SJCRH30 (cell line): ENCODE results near the gene LIMS2. TPM values are rescaled to one million over a fixed set of nuclear protein-coding genes. Genes with fewer than 3 reads are reported as not detected.

Experiments used
- DNase-seq, 2 experiments: peaks; one replicate each; pipeline ENCODE4 v3.0.0-alpha.2; 2015 to 2020
- H3K27ac ChIP-seq: fragments of 250-450 bp; sonication (Bioruptor Pico); 2 replicates; pipeline ENCODE4 v1.5.1; 2020; ENCODE audit warnings: mild to moderate bottlenecking, moderate library complexity
- H3K27me3 ChIP-seq: fragments of 250-450 bp; sonication (Bioruptor Pico); 2 replicates; pipeline ENCODE4 v1.5.1; 2020; ENCODE audit warnings: mild to moderate bottlenecking, moderate library complexity
- H3K36me3 ChIP-seq: fragments of 250-450 bp; sonication (Bioruptor Pico); 2 replicates; pipeline ENCODE4 v1.5.1; 2020; ENCODE audit warnings: mild to moderate bottlenecking, moderate library complexity
- H3K4me1 ChIP-seq: fragments of 250-450 bp; sonication (Bioruptor Pico); 2 replicates; pipeline ENCODE4 v1.5.1; 2020; ENCODE audit warnings: mild to moderate bottlenecking, moderate library complexity
- H3K4me3 ChIP-seq: fragments of 250-450 bp; sonication (Bioruptor Pico); 2 replicates; pipeline ENCODE4 v1.5.1; 2020; ENCODE audit warnings: mild to moderate bottlenecking, moderate library complexity
- H3K9me3 ChIP-seq: fragments of 250-450 bp; sonication (Bioruptor Pico); replicated peaks from 2 replicates; pipeline ENCODE4 v1.5.1; 2020; ENCODE audit warnings: mild to moderate bottlenecking, moderate library complexity
- total RNA-seq: library from RNA; depleted of rRNA; stranded (reverse); fragments of >200 nt; shearing (Covaris generic); gene quantifications from 2 replicates; pipeline ENCODE4 v1.2.3, GENCODE V29; 2014

The LIMS2 gene
- total RNA-seq, 1 experiment from 2014 or later, result 5.5 TPM

DNA sequence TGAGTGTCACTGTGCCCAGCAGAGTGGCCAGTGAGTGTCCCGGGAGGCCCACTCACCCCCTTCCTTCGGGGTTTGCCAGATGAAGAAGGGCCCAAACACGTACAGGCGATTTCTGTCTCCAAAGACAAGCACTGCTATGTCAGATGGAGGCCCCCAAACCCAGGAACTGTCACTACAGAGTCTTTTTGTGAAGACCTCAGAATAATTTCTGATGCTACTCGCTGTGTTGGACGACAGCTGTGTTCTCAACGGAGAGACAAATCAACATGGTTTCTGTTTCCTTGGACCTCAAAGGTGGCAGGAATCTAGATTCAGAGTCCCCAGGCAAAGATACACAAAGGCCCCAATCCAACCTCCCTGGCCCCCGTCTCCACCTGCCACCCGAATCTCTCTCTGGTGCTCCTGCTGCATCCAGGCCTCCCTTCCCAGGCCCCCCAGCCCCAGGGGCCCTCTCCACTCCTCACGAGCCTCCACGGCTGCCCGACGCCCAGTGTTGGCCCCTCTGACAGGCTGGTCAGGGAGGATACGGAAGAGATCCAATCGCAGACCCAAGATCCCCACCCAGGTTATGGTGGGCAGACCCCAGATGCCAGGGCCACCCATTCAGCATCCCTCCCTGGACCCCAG is 31.8 kb downstream of the LIMS2 start:
- Histone ChIP-seq H3K4me1 (peaks cover 6% of the 10 kb centered on the region; the same call in 1 of the 2 replicates), H3K27ac (no peak overlapping the region)

DNA sequence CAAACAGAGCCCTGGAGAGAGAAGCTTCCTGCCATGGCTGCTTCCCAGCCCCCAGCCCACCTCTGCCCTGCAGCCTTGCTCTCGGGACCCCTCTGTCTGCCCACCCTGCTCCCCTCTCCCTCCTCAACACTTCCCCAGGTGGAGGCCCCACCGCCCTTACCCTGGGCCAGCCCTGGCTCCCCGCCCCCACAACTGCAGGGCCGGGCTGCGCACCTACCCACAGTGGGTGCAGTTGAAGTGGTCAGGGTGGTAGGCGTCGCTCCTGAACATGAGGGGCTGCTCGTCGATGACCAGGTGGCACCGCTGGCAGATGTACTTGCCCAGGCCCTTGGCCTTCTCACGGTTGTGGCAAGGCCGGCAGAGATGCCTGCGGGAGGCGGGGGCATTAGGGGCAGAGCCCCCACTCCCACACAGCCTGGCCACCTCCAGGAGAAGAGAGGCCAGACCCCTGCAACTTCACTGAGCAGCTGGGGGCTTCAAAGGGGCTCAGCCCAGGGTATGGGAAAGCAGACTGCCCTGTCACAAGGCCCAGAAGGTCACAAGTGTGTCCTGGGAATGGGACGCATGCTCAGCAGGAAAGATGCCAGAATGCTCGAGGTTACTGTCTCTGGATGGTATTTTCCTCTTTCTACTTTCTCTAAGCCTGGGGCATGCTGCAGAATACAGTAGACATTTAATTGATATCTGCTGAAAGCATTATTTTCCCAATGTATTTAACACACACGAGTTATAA is 32.5 kb downstream of the LIMS2 start:
- Histone ChIP-seq H3K9me3 (no peaks in the 10 kb centered on the region), H3K36me3 (no peaks in the 10 kb centered on the region), H3K27ac (no peak overlapping the region), H3K4me1 (peaks cover 9% of the 10 kb centered on the region), H3K27me3 (no peaks in the 10 kb centered on the region), H3K4me3 (no peak overlapping the region)
- no peak for DNase-seq

More for the DNA sequence above, 31.8 kb downstream of the LIMS2 start:
- Histone ChIP-seq H3K27me3 (no peaks in the 10 kb centered on the region), H3K9me3 (no peaks in the 10 kb centered on the region), H3K4me3 (no peak overlapping the region), H3K36me3 (no peaks in the 10 kb centered on the region)
- DNase-seq, result no peak

- no peak overlapping the region for H3K27ac ChIP-seq
- H3K9me3 ChIP-seq, result no peaks in the 10 kb centered on the region
- H3K4me1 ChIP-seq, result peaks cover 18% of the 10 kb centered on the region
Observed at GRCh38 chr2:127641846-127642507, 33.4 kb downstream of the LIMS2 start.

DNA sequence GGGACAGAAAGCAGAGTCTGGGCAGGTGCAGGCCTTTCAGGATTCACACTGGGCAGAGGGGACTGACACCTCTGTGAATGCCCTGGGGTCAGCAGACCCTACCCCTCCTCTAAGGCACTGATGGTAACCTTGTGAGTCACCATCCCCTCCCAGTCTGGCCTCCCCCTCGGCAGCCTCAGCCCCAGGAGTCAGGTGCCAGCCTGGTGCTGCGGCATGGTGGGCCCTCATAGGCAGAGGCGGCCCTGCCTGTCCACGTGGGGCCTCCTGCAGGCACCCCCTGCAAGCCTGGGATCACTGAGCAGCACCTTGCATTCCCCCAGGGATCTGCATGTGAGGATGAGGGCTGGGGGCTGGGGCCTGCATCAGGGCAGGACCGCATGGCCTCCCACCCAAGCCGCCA is 34.2 kb downstream of the LIMS2 start:
- peaks cover 20% of the 10 kb centered on the region for H3K4me1 ChIP-seq
- no peak for DNase-seq
- H3K27me3 ChIP-seq, result no peaks in the 10 kb centered on the region
- H3K36me3 ChIP-seq, result no peaks in the 10 kb centered on the region
- no peaks in the 10 kb centered on the region for H3K9me3 ChIP-seq
- no peak overlapping the region for H3K4me3 ChIP-seq
- no peak overlapping the region for H3K27ac ChIP-seq

More at GRCh38 chr2:127641846-127642507, 33.4 kb downstream of the LIMS2 start:
- Histone ChIP-seq H3K4me3 (no peak overlapping the region), H3K27me3 (no peaks in the 10 kb centered on the region), H3K36me3 (no peaks in the 10 kb centered on the region)
- DNase-seq, result no peak

DNA sequence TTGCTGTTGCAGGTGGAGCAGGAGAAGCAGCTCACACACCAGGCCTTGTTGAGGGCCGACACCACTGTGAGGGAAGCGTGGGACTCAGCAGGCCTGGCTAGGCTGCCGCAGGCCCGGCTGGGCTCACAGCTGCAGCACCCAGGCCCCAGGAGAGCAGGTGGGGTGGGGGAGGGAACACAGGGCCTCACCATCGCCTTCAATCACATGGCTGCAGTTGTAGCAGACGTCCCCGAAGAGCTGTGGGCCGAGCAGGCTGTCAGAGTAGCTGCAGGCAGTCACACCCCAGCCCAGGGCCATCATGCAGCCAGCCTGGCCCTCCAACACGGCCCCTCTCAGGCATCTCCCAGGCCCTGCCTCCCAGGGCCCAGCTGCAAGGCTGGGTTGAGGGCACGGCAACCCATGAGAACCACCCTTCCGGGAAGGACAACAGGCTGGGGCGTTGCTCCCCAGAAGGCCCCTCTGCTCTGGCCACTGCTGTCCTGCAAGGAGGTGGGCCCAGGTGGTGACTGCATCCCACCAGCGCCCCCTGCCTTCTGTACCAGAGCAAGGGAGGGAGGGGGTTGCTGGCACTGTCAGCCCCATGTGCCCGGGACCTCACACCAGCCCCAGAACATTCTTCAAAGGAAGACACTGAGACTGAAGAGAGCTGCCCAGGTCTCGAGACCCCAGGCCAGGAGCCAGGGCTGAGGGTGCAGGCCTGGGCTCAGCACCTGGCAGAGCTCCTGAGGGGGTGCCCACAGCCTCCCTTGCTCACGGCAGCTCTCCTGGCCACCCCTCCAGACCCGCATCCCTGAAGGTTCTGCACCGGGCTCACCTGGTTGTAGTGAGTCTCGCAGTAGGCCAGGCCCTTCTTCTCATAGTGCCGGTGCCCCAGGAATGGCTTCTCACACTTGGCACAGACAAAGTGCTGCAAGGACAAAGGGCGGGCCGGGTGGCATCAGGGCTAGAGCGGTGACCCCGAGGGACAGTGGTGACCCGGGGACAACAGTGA is 35.0 kb downstream of the LIMS2 start:
- DNase-seq, result peak; percentile 82
- Histone ChIP-seq H3K27me3 (no peaks in the 10 kb centered on the region), H3K4me1 (peaks cover 20% of the 10 kb centered on the region), H3K4me3 (peak overlapping the region; percentile 28), H3K36me3 (no peaks in the 10 kb centered on the region), H3K9me3 (no peaks in the 10 kb centered on the region), H3K27ac (peak overlapping the region; percentile 25)

GRCh38 chr2:127639111-127639474 is 36.2 kb downstream of the LIMS2 start:
- H3K27ac ChIP-seq, result no peak overlapping the region
- peaks cover 21% of the 10 kb centered on the region for H3K4me1 ChIP-seq
- no peaks in the 10 kb centered on the region for H3K36me3 ChIP-seq

DNA sequence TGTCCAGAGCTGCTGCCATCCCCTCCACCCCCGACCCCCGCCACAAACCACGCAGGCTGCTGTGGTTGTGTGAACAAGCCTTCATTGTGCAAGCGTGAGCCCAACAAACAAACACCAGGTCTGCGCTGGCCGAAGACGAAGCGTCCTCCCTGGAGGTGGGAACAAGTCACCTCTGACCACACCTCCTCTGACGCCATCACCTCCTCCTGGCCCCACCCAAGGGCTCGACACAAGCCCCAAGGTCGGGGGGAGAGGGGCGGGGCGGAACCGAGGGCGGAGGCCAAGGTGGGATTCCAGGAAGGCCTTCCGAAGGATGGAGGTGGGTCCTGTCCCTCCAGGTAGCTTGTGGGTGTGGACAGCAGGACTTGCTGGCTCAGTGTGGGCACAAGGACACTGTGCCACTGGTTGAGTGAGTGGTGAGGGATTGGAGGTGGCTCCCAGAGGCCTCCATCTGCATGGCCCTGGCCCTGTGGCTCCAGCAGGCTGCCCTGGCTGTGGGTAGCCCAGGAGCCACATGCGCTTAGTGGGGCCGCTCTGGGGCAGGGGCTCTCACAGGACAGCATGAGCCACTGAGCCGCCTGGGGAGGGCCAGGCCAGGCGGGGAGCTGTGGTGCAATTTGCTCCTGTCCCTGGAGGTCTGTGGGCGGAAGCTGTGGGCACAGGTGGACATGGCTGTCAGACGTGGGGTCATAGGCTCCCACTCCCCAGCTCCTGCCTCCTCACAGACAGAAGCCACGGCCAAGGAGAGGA is 36.8 kb downstream of the LIMS2 start:
- H3K4me3 ChIP-seq, result no peak overlapping the region
- DNase-seq, result no peak
- H3K4me1 ChIP-seq, result peaks cover 25% of the 10 kb centered on the region
- no peaks in the 10 kb centered on the region for H3K36me3 ChIP-seq
- no peaks in the 10 kb centered on the region for H3K27me3 ChIP-seq
- H3K9me3 ChIP-seq, result no peaks in the 10 kb centered on the region
- H3K27ac ChIP-seq, result peak overlapping the region; percentile 58; the same call in 1 of the 2 replicates

More at GRCh38 chr2:127639111-127639474, 36.2 kb downstream of the LIMS2 start:
- no peak overlapping the region for H3K4me3 ChIP-seq
- no peak for DNase-seq
- H3K9me3 ChIP-seq, result no peaks in the 10 kb centered on the region
- H3K27me3 ChIP-seq, result no peaks in the 10 kb centered on the region

- no peak overlapping the region for H3K4me3 ChIP-seq
- DNase-seq, result peak; percentile 74 to 75
- H3K4me1 ChIP-seq, result peaks cover 25% of the 10 kb centered on the region
Observed at GRCh38 chr2:127637725-127638252, 37.5 kb downstream of the LIMS2 start.

DNA sequence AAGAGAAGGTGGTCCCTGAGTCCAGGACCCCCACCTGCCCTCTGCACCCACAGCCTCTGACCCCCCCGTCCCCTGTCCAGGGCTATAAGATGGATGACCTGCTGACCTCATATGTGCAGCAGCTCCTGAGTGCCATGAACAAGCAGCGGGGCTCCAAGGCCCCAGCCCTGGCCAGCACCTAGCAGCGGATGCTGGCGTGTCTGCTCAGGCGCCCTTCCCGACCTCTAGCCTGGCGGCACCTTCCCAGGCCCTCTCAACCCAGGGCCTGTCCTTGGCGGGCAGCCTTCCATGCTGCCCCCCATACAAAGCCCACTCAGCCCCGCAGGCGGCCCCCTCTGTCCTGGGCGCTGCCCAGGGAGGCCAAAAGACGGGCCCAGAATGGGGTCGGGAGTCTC is 38.1 kb downstream of the LIMS2 start:
- Histone ChIP-seq H3K36me3 (no peaks in the 10 kb centered on the region), H3K4me3 (no peak overlapping the region), H3K4me1 (peaks cover 25% of the 10 kb centered on the region)

More at GRCh38 chr2:127637725-127638252, 37.5 kb downstream of the LIMS2 start:
- H3K27me3 ChIP-seq, result no peaks in the 10 kb centered on the region
- H3K27ac ChIP-seq, result peak overlapping the region; percentile 58
- no peaks in the 10 kb centered on the region for H3K9me3 ChIP-seq
- no peaks in the 10 kb centered on the region for H3K36me3 ChIP-seq

DNA sequence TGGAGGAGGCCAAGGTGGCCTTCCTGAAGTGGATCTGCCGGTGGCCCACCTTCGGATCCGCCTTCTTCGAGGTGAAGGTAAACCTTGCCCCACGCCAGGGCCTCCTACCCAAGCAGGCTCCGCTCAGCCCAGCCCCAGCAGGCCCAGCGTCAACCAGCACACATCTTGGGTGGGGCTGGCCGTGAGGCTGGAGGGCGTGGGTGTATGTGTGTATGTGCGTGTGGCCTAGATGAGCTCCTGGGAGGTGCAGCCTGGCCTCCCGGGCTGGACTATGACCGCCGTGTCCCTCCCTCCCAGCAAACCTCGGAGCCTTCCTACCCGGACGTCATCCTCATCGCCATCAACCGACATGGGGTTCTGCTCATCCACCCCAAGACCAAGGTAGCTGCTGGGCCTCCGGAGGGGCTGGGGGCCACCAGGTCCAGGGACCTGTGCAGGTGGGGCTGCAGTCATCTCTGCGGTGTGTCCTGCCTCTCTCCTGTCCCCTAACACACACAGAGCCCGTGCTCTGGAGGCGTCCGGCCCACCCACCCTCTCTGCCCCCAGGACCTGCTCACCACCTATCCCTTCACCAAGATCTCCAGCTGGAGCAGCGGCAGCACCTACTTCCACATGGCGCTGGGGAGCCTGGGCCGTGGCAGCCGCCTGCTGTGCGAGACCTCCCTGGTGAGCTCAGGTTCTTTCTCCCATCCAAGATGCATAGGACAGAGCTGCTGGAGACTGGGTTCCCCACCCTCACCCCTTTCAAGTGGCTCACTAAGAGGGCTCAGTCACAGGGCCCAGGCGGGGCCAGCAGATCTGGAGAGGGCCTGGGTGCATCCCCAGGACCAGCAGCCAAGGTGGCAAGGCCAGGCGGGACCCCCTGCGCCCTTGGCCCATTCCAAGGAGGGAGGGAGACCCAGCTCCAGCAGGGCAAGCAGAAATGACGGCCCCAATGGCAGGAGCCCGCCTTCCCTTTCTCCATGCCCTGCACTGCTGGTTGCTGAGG is 38.8 kb downstream of the LIMS2 start:
- Histone ChIP-seq H3K4me3 (no peak overlapping the region), H3K36me3 (no peaks in the 10 kb centered on the region), H3K4me1 (peaks cover 25% of the 10 kb centered on the region), H3K27ac (no peak overlapping the region; the same call in 1 of the 2 replicates), H3K27me3 (no peaks in the 10 kb centered on the region), H3K9me3 (no peaks in the 10 kb centered on the region)
- no peak for DNase-seq

More for the DNA sequence above, 38.1 kb downstream of the LIMS2 start:
- no peak for DNase-seq
- Histone ChIP-seq H3K9me3 (no peaks in the 10 kb centered on the region), H3K27ac (peak overlapping the region; percentile 58), H3K27me3 (no peaks in the 10 kb centered on the region)

GRCh38 chr2:127635380-127636237 is 39.7 kb downstream of the LIMS2 start:
- H3K27ac ChIP-seq, result no peak overlapping the region
- no peaks in the 10 kb centered on the region for H3K27me3 ChIP-seq
- no peak for DNase-seq
- H3K4me1 ChIP-seq, result peaks cover 25% of the 10 kb centered on the region
- H3K4me3 ChIP-seq, result no peak overlapping the region
- H3K36me3 ChIP-seq, result no peaks in the 10 kb centered on the region
- H3K9me3 ChIP-seq, result no peaks in the 10 kb centered on the region
